ENCODE measurements around the gene UGT1A10.

GRCh38 chr2:233651430-233651829 lies 15.2 kb downstream of the UGT1A10 start:
- TF ChIP-seq ZBTB7A (IDR thresholded peaks at IDR 0.05; ENCODE audit: low read depth) (no peak), TEAD4 (IDR thresholded peaks at IDR 0.05) (no peak), FOXM1 (IDR thresholded peaks at IDR 0.05; ENCODE audit: borderline replicate concordance, low read depth) (no peak), CEBPB (IDR thresholded peaks at IDR 0.05) (no peak), TCF12 (IDR thresholded peaks at IDR 0.05; ENCODE audit: low read depth) (no peak), YY1 (IDR thresholded peaks at IDR 0.05; ENCODE audit: low read depth) (no peak), EP300 (IDR thresholded peaks at IDR 0.05; ENCODE audit: borderline replicate concordance) (no peak), TAF1 (IDR thresholded peaks at IDR 0.05; ENCODE audit: low read depth) (no peak), NFIC (IDR thresholded peaks at IDR 0.05) (no peak)
- TF ChIP-seq, protein P1, sequence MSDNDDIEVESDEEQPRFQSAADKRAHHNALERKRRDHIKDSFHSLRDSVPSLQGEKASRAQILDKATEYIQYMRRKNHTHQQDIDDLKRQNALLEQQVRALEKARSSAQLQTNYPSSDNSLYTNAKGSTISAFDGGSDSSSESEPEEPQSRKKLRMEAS (IDR thresholded peaks at IDR 0.05), result no peak
- TF ChIP-seq, protein P2, sequence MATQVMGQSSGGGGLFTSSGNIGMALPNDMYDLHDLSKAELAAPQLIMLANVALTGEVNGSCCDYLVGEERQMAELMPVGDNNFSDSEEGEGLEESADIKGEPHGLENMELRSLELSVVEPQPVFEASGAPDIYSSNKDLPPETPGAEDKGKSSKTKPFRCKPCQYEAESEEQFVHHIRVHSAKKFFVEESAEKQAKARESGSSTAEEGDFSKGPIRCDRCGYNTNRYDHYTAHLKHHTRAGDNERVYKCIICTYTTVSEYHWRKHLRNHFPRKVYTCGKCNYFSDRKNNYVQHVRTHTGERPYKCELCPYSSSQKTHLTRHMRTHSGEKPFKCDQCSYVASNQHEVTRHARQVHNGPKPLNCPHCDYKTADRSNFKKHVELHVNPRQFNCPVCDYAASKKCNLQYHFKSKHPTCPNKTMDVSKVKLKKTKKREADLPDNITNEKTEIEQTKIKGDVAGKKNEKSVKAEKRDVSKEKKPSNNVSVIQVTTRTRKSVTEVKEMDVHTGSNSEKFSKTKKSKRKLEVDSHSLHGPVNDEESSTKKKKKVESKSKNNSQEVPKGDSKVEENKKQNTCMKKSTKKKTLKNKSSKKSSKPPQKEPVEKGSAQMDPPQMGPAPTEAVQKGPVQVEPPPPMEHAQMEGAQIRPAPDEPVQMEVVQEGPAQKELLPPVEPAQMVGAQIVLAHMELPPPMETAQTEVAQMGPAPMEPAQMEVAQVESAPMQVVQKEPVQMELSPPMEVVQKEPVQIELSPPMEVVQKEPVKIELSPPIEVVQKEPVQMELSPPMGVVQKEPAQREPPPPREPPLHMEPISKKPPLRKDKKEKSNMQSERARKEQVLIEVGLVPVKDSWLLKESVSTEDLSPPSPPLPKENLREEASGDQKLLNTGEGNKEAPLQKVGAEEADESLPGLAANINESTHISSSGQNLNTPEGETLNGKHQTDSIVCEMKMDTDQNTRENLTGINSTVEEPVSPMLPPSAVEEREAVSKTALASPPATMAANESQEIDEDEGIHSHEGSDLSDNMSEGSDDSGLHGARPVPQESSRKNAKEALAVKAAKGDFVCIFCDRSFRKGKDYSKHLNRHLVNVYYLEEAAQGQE (IDR thresholded peaks at IDR 0.05; ENCODE audit: low read depth), result no peak
- TF ChIP-seq, protein P3, sequence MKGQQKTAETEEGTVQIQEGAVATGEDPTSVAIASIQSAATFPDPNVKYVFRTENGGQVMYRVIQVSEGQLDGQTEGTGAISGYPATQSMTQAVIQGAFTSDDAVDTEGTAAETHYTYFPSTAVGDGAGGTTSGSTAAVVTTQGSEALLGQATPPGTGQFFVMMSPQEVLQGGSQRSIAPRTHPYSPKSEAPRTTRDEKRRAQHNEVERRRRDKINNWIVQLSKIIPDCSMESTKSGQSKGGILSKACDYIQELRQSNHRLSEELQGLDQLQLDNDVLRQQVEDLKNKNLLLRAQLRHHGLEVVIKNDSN (IDR thresholded peaks at IDR 0.05), result no peak

Data from Ishikawa (cell line).